Neuron (in vitro differentiated cells): Measurements from ENCODE around the gene ZMIZ2.

Source experiments
- H2AFZ ChIP-seq: one replicate; pipeline ENCODE4 v1.6.1; 2013; ENCODE audit warnings: low read depth, mild to moderate bottlenecking, inconsistent platforms, low read length, moderate library complexity
- H3K27me3 ChIP-seq: one replicate; pipeline ENCODE4 v1.6.1; 2013; ENCODE audit warnings: low read length; ENCODE audit not compliant: insufficient read depth
- H3K36me3 ChIP-seq: one replicate; pipeline ENCODE4 v1.6.1; 2013; ENCODE audit warnings: low read length; ENCODE audit not compliant: insufficient read depth
- H3K4me1 ChIP-seq: one replicate; pipeline ENCODE4 v1.6.1; 2013; ENCODE audit warnings: low read length; ENCODE audit not compliant: insufficient read depth
- H3K4me3 ChIP-seq: 2 replicates; pipeline ENCODE4 v1.5.1; 2013; ENCODE audit warnings: mild to moderate bottlenecking, low read length, moderate library complexity
- H3K9me3 ChIP-seq: one replicate; pipeline ENCODE4 v1.6.1; 2013; ENCODE audit warnings: low read length

The ZMIZ2 gene

DNA sequence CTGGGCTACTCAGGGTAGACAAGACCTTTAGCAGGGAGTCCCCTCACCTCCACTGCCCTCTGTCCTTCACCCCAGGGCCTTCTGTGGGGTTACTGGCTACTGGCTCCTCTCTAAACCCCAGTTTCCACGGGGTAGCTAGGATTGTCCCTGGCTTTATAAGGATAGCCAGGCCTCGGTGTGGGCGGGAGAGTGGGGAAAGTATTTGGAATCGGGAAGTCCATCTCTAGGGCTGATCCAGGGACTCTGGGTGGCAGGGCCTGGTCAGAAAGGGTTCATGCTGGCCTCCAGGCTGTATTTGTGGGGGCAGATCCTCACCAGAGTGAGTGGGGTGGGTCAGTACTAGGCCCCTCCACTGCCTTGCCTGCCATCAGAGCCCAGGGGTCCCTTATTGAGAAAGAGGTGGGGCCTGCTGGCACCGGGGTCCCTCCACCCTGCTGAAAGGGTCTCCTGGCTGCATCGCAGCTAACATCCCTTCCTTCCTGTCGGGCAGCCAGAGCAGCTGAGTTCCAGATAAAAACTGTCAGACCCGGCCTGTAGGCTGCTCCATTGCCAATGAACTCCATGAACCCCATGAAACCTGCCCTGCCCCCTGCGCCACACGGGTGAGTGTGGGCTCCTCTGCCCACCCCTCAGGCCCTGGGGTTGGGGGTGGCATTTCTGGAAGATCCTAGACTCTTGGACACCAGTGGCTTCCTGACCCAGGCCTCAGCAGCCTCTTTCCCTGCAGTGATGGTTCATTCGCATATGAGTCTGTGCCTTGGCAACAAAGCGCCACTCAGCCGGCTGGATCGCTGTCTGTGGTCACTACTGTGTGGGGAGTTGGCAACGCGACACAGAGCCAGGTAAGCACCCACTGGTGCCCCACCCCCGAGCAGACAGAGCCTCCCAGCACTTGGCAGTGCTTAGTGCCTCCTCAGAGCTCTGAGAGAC lies 7.3 kb downstream of the ZMIZ2 start:
- Histone ChIP-seq H3K4me1 (no peaks in the 10 kb centered on the region), H3K9me3 (peaks cover 2% of the 10 kb centered on the region), H3K27me3 (no peaks in the 10 kb centered on the region), H3K36me3 (peaks cover 42% of the 10 kb centered on the region), H2AFZ (no peak overlapping the region), H3K4me3 (no peak overlapping the region)

DNA sequence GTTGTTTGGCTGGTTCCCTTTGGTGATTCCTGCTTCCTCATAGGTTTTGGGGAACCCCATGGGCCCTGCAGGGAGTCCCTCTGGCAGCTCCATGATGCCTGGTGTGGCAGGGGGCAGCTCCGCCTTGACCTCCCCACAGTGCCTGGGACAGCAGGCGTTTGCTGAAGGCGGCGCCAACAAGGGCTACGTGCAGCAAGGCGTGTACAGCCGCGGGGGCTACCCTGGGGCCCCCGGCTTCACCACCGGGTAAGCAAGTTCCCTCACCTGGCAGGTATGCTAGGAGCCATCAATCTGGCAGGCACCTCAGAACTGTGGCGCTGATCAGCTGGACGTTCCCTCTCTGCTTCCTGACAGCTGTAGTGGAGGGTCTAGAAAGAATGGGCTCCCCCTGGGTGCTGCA lies 8.3 kb downstream of the ZMIZ2 start:
- Histone ChIP-seq H3K36me3 (peaks cover 47% of the 10 kb centered on the region), H3K27me3 (no peaks in the 10 kb centered on the region), H3K4me1 (no peaks in the 10 kb centered on the region), H2AFZ (no peak overlapping the region), H3K9me3 (peaks cover 2% of the 10 kb centered on the region), H3K4me3 (no peak overlapping the region)

DNA sequence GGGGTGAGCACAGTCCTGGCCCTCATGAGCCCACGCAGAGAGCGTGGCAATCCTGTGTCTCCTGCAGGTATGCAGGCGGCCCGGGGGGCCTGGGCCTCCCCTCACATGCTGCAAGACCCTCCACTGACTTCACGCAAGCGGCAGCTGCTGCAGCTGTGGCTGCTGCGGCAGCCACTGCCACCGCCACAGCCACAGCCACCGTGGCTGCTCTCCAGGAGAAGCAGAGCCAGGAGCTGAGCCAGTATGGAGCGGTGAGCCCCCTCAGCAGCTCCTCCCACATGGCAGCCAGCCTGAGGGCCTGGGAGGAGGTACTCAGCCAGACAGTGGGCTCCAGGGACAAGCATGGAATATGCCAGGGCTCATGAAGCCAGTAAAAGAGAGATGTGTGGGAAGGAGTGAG lies 8.7 kb downstream of the ZMIZ2 start:
- peaks cover 50% of the 10 kb centered on the region for H3K36me3 ChIP-seq
- H3K4me1 ChIP-seq: no peaks in the 10 kb centered on the region
- peaks cover 1% of the 10 kb centered on the region for H3K9me3 ChIP-seq
- H3K4me3 ChIP-seq: no peak overlapping the region
- H3K27me3 ChIP-seq: no peaks in the 10 kb centered on the region
- no peak overlapping the region for H2AFZ ChIP-seq

DNA sequence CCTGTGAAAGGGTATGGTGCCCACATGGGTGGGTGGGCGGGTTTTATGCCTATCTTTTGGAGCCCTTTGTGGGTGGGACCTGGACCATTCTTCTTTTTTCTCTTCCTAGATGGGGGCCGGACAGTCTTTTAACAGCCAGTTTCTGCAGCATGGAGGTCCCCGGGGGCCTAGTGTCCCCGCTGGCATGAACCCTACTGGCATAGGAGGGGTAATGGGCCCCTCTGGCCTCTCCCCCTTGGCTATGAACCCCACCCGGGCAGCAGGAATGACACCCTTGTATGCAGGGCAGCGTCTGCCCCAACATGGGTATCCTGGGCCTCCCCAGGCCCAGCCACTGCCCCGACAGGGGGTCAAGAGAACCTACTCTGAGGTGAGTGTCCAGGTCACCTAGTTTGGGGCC lies 9.1 kb downstream of the ZMIZ2 start:
- Histone ChIP-seq H3K4me1 (no peaks in the 10 kb centered on the region), H3K9me3 (no peaks in the 10 kb centered on the region), H3K4me3 (no peak overlapping the region), H2AFZ (no peak overlapping the region), H3K27me3 (no peaks in the 10 kb centered on the region), H3K36me3 (peaks cover 53% of the 10 kb centered on the region)

DNA sequence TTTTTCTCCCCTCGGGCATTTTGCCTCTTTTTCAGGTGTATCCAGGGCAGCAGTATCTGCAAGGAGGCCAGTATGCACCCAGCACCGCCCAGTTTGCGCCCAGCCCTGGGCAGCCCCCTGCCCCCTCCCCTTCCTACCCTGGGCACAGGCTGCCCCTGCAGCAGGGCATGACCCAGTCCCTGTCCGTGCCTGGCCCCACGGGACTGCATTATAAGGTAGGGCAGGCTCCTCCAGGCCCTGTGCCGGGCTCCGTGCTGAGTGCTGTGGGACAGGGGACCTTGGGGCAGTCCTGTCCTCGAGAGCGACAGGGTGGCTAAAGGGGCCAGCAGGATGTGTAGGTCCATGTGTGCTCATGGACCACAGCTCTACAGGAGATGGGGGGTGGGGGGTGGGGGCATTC lies 10.6 kb downstream of the ZMIZ2 start:
- no peaks in the 10 kb centered on the region for H3K9me3 ChIP-seq
- peaks cover 66% of the 10 kb centered on the region for H3K36me3 ChIP-seq
- H3K4me1 ChIP-seq: no peaks in the 10 kb centered on the region
- H3K27me3 ChIP-seq: no peaks in the 10 kb centered on the region
- no peak overlapping the region for H3K4me3 ChIP-seq
- H2AFZ ChIP-seq: no peak overlapping the region

DNA sequence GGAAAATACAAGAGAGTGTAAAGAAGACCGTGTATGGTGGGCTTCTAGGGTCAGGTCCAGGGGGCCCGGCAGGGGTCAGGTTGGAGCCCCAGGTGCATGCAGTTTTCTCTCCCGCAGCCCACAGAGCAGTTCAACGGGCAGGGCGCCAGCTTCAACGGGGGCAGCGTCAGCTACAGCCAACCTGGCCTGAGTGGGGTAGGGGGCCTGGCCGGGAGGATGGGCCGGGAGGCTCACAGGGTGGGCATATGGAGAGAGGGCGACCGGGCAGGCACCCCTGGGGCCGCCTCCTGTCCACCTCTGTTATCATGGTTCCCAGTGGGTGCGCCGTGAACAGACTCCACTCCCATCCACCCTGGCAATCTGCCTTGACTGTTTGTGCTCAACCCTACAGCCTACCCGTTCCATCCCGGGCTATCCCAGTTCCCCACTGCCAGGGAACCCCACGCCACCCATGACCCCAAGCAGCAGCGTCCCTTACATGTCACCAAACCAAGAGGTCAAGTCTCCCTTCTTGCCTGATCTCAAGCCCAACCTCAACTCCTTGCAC lies 11.5 kb downstream of the ZMIZ2 start:
- Histone ChIP-seq H3K36me3 (peaks cover 74% of the 10 kb centered on the region), H3K4me3 (no peak overlapping the region), H3K27me3 (no peaks in the 10 kb centered on the region), H2AFZ (no peak overlapping the region), H3K9me3 (no peaks in the 10 kb centered on the region), H3K4me1 (no peaks in the 10 kb centered on the region)

DNA sequence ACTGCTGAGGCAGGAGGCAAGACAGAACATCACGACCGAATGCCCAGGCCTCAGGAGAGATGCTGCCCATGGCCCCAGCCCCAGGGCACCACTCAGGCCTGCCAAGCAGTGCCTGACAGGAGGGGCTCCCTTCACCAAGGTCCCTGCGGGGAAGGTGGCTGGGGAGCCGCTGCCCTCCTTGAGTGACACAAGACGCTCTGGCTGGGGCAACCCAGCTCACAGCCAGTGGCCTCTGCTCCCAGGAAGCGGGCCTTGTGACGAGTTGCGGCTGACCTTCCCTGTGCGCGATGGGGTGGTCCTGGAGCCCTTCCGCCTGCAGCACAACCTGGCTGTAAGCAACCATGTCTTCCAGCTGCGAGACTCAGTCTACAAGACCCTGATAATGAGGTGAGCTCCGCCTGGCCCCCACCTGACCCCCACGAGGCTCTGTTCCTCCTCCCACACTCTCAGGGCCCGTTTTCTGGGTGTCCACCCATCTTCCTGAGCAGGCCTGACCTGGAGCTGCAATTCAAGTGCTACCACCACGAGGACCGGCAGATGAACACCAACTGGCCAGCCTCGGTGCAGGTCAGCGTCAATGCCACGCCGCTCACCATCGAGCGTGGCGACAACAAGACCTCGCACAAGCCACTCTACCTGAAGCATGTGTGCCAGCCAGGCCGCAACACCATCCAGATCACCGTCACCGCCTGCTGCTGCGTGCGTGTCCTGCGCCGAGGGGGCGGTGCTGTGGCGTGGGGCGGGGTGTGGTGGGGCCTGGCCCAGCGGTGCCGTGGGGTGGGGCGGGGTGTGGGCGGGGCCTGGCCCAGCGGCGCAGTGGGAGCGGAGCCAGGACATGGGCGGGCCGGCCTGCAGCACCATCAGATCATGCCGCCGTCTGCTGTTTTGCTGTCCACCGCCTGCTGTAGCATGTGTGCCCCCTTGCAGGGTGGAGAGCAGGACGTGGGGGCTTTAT lies 12.8 kb downstream of the ZMIZ2 start:
- no peaks in the 10 kb centered on the region for H3K27me3 ChIP-seq
- H3K36me3 ChIP-seq: peaks cover 82% of the 10 kb centered on the region
- no peaks in the 10 kb centered on the region for H3K4me1 ChIP-seq
- no peak overlapping the region for H2AFZ ChIP-seq
- no peak overlapping the region for H3K4me3 ChIP-seq
- H3K9me3 ChIP-seq: no peaks in the 10 kb centered on the region

DNA sequence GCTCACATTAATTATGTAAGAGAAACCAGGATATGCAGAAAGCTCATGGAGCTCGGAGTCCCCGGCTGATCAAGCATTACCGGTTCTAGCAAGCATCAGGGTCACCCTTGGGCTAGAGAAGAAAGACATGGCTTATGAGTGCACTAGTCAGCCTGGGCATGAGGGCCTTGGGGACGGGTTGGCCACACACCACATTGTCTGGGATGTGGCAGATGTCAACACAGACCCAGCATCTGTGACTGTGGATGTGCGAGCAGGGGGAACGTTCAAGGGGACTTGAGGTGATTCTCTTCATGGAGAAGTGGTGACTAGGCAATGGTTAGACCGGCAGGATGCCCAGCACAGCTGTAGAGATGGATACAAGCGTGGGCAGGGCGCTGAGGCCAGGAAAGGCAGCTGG lies 13.7 kb downstream of the ZMIZ2 start:
- H3K4me1 ChIP-seq: no peaks in the 10 kb centered on the region
- peaks cover 82% of the 10 kb centered on the region for H3K36me3 ChIP-seq
- H3K27me3 ChIP-seq: no peaks in the 10 kb centered on the region
- no peak overlapping the region for H2AFZ ChIP-seq
- no peaks in the 10 kb centered on the region for H3K9me3 ChIP-seq
- H3K4me3 ChIP-seq: no peak overlapping the region

DNA sequence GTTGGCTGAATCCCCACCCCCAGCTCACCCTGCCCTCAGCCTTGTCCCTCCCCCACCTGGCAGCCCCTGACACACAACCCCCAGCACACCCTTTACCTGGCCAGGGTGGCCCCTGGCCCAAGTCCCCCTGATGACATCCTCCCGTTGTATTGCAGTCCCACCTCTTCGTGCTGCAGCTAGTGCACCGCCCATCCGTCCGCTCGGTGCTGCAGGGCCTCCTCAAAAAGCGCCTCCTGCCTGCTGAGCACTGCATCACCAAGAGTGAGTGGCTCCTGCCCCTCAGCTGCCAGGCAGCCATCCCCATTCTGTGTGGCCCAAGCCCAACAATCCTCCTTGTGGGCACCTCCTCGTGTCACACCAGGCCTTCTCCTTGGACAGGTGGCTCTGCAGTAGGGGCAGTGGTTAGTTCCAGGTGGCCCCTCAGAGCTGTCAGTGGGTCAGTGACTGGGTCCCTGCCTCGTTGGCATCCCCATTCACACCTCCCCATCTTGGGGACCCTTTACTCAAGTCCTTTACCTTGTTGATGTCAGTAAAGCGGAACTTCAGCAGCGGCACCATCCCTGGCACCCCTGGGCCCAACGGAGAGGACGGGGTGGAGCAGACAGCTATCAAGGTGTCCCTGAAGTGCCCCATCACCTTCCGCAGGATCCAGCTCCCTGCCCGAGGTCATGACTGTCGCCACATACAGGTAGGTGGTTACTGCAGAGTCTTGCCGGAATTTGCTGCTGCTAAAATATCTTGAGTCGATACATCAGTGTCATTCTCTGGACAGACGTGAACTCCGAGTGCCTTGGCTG lies 14.3 kb downstream of the ZMIZ2 start:
- no peaks in the 10 kb centered on the region for H3K27me3 ChIP-seq
- no peaks in the 10 kb centered on the region for H3K9me3 ChIP-seq
- no peaks in the 10 kb centered on the region for H3K4me1 ChIP-seq
- H3K36me3 ChIP-seq: peaks cover 83% of the 10 kb centered on the region
- no peak overlapping the region for H3K4me3 ChIP-seq
- no peak overlapping the region for H2AFZ ChIP-seq

DNA sequence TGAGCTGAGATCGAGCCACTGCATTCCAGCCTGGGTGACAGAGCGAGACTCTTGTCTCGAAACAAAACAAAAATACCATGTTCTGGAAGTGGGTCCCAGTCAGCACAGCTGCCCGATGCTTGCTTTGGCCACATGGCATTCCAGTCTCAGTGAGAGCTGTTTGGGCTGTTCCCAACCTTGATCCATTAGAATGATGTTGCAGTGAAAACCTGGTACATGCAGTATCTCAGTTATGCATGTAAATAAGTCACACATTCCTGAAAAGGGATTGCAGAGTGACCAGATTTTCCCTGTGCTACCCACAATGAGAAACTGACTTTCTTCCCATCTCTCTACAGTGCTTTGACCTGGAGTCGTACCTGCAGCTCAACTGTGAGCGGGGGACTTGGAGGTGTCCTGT lies 15.4 kb downstream of the ZMIZ2 start:
- Histone ChIP-seq H2AFZ (no peak overlapping the region), H3K27me3 (no peaks in the 10 kb centered on the region), H3K9me3 (no peaks in the 10 kb centered on the region), H3K4me3 (no peak overlapping the region), H3K4me1 (no peaks in the 10 kb centered on the region), H3K36me3 (peaks cover 83% of the 10 kb centered on the region)

DNA sequence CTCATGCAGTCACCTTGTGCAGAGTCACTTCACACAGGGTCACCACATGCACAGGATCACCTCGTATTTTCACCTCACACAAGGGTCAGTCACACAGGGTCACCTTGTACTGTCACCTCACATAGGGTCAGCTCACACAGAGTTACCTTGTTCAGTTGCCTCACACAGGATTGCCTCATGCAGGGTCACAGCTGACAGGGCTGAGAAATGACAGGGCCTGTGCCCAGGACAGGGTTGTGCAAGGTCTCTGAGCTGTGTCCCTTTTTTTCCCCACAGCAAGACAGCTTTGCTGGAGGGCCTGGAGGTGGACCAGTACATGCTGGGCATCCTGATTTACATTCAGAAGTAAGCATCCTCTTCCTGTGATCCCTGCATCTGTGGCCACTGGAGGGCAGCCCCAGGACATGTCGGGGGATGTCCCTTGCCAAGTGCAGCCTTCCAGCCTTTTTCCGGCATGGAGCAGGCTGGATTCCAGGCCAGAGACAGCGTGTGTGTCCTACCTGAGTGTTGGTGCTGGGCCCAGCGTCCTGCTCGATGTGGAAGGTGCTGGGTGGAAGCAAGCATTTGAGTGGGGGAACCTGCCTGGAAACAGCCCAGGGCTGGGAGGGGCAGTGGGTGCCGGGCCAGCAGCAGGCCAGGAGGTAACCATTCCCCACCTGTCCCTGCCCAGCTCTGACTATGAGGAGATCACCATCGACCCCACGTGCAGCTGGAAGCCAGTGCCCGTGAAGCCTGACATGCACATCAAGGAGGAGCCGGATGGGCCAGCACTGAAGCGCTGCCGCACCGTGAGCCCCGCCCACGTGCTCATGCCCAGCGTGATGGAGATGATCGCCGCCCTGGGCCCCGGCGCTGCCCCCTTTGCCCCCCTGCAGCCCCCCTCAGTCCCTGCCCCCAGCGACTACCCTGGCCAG lies 16.3 kb downstream of the ZMIZ2 start:
- Histone ChIP-seq H3K4me1 (no peaks in the 10 kb centered on the region), H3K36me3 (peaks cover 80% of the 10 kb centered on the region), H3K4me3 (no peak overlapping the region), H2AFZ (no peak overlapping the region), H3K9me3 (no peaks in the 10 kb centered on the region), H3K27me3 (no peaks in the 10 kb centered on the region)
